PFSK-1 (cell line): ENCODE results near the gene HK3.

ENCODE experiments used
- SIN3A ChIP-seq: IDR thresholded peaks from 2 replicates; pipeline ENCODE4 v1.6.1; 2012; ENCODE audit warnings: mild to moderate bottlenecking, low read length, moderate library complexity, borderline replicate concordance; ENCODE audit not compliant: insufficient read depth
- TF ChIP-seq, protein P1 (sequence below), 2 experiments: IDR thresholded peaks; 2 replicates each; pipeline versions ENCODE4 v1.6.1 to v1.8.0; 2011 to 2012; ENCODE audit warnings: low read depth in 2 of 2, low read length in 2 of 2, control low read depth in 1 of 2, inconsistent platforms in 1 of 2, mild to moderate bottlenecking in 1 of 2, moderate library complexity in 1 of 2; ENCODE audit not compliant: insufficient read depth in 1 of 2

DNA sequence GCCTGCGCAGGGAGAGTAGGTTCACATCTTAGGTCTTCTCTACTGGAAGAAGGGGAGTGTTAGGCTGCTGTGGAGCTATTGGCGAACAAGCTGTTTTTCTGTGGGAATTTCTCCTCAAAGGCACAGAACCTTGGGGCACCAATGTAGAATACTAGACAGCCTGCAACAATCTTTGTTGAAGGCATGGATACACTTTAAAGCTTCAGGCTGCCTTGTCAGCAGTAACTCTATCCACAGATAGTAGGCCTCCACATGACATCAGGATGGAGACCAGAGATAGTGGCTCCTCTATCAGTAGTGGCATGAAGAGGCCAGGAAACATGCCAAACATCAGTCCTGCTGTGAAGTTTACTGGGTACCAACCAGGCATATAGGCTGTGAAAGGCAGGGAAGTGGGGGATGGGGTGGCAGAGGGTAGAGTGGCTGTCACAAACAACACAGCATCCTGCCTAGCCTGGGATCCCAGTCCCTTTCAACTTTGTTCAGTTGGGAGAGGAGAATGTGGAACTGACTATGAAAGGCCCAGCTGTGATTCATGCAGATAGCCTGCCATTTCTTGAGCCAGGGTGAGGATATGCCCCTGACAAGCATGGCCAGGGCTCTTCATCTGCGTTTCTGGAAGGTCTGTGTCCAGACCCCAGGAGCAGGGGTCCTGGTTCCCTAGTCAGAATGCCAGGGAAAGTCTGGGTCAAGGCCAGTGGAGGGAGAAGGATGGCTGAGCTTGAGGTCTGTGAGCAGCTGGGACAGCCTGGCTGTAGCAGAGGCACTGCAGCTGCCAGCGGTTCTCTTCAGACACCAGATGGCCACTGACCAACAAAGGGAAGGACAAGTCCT lies 1.0 kb upstream of the HK3 start:
- TF ChIP-seq, protein P1, sequence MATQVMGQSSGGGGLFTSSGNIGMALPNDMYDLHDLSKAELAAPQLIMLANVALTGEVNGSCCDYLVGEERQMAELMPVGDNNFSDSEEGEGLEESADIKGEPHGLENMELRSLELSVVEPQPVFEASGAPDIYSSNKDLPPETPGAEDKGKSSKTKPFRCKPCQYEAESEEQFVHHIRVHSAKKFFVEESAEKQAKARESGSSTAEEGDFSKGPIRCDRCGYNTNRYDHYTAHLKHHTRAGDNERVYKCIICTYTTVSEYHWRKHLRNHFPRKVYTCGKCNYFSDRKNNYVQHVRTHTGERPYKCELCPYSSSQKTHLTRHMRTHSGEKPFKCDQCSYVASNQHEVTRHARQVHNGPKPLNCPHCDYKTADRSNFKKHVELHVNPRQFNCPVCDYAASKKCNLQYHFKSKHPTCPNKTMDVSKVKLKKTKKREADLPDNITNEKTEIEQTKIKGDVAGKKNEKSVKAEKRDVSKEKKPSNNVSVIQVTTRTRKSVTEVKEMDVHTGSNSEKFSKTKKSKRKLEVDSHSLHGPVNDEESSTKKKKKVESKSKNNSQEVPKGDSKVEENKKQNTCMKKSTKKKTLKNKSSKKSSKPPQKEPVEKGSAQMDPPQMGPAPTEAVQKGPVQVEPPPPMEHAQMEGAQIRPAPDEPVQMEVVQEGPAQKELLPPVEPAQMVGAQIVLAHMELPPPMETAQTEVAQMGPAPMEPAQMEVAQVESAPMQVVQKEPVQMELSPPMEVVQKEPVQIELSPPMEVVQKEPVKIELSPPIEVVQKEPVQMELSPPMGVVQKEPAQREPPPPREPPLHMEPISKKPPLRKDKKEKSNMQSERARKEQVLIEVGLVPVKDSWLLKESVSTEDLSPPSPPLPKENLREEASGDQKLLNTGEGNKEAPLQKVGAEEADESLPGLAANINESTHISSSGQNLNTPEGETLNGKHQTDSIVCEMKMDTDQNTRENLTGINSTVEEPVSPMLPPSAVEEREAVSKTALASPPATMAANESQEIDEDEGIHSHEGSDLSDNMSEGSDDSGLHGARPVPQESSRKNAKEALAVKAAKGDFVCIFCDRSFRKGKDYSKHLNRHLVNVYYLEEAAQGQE (IDR thresholded peaks at IDR 0.05; ENCODE audit: insufficient read depth in 1 of 2, low read depth in 2 of 2, low read length in 2 of 2): no peak
- no peak for TF ChIP-seq SIN3A
